NB4 (cell line): ENCODE measurements around the gene DYNLT1.

Experiments
- CTCF ChIP-seq: IDR thresholded peaks from one replicate; pipeline ENCODE4 v1.5.1; 2012; ENCODE audit warnings: low read depth, low read length
- MYC ChIP-seq: IDR thresholded peaks from 2 replicates; pipeline ENCODE4 v1.6.1; 2011; ENCODE audit warnings: low read depth, low read length
- POLR2A ChIP-seq: IDR thresholded peaks from 2 replicates; pipeline ENCODE4 v1.6.1; 2011; ENCODE audit warnings: mild to moderate bottlenecking; ENCODE audit not compliant: insufficient read length; ENCODE audit errors: extremely low read depth

DNA sequence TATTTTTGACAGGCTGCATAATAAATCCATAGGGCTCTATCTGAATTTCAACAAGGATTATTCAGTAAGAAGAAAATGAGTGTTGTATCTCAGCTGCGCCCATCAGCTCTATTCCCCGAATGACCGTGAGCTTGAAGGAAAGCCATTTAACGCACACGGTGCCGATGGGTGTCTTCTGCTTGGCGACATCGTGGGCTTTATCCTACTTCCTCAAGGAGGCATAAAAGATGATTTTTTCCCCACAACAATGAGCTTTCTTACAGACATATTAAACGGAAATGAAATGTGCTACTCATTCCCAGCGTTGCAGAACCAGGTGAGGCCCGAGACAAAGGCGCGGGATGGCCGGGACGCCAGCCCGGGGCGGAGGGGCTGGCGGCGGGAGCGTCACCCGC lies 710 bp downstream of the DYNLT1 start:
- no peak for TF ChIP-seq CTCF
- no peak for TF ChIP-seq POLR2A
- no peak for TF ChIP-seq MYC
